CD4-positive, alpha-beta T cell treated with Interleukin-4 for 4 hours (primary cell): Measurements from ENCODE around the gene PPP2R2C.

Experiments used
- DNase-seq: peaks from one replicate; pipeline ENCODE4 v3.0.0-alpha.2; 2020

Gene PPP2R2C

GRCh38 chr4:6467600-6467999 is 4.8 kb downstream of the PPP2R2C start:
- DNase-seq: no peak

- DNase-seq: no peak
These were observed 5.5 kb downstream of the PPP2R2C start for GRCh38 chr4:6466756-6467381.

DNA sequence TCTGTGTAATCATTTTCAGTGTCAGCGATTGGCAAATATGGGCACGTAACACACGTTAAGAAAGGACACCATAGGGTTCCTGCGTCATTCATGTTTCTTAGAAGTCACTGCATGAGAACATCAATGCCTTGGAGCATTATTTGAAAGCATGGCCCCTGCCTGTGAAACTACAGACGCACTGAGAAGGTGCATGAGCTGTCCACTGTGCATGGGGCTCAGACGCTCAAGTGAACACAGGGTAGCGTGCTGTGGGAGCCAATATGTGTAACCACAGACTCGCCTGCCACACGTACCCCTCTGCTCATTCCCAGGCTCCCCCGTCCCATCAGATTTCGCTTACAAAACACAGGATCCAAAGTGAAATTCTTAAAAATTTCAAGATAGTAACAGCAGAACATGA is 6.5 kb downstream of the PPP2R2C start:
- DNase-seq: no peak

GRCh38 chr4:6464842-6465588 is 7.4 kb downstream of the PPP2R2C start:
- DNase-seq: no peak

DNA sequence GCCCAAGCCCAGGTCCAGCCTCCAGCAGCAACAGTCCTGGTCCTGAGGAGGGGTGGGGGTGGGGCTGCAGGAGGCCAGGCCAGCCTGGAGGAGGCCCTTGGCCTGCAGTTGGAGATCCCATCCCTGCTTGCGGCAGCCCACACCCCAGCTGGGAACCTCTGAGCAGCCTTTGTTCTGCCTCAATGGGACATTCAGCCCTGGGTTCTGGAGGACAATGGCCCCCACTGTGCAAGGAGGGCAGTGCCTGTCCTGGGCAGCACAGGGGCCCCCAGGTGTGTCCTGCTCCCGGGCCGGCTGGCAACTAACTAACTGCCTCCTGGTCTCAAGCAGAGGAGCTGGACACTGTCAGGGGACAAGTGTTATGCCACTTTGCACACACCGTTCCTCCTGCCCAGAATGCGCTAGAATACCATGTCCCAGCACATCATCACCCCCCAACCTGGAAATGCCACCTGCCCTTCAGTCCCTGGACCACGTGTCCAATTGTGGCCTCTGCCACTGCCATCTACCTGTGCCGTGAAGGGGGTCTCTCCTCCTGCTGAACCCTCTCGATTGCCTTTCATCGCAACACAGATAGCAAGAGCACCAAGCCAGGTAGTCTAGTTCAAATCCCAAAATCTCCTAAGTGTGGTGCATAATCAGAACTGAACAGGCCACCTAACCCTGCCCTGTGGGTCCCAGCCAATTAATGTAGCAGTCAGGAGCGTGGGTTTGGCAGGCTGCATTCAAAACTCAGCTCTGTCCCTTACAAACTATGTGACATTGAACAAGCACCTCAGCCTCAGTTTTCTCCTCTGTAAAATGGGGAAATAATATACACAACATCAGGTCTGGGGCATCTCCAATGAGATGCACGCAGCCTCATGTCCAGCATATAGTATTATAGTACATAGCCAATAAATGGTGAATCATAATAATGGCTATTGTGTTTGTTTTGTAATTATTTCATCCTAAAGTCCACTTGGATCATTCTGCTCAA is 8.8 kb downstream of the PPP2R2C start:
- no peak for DNase-seq

DNA sequence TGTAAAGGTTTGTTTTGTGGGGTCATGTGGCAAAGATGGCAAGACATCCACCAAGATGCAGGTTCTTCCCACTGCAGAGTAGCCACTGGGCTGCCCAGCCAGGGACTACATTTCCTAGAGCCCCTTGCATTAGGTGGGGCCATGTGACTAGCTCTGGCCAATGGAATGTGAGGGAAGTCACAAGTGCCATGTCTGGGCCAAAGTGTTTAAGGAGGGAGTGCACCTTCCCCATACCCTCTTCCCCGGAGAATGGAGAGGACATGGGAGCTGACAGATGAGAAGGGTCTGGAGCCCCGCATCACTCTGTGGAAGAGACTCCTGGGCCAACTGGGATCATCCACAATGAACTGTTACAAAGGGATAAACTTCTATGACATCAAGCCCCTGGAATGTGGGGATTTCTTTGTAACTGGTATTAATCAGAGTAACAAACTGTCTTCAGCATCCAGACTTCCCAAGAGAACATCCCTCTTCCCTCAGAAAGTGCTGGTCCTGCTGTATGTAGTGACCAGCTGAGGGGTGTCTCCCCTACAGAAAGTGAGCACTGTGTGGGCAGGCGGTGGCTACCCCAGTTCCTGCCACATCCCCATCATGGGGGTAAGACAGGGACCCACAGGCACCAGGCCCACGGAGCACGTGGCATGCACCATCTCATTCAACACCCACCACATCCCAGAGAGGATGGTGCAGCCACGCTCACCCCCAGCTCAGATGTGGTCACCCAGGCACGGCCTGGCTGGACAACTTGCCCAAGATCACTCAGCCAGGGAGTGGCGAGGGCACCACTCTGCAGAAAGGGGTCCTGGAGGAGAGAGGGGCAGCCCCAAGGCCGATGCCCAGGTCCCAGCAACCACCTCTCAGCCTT is 10.9 kb downstream of the PPP2R2C start:
- DNase-seq: no peak

- DNase-seq: no peak
These were observed 11.5 kb downstream of the PPP2R2C start for GRCh38 chr4:6460876-6461275.

- DNase-seq: no peak
These were observed 13.9 kb downstream of the PPP2R2C start for GRCh38 chr4:6458528-6458927.

DNA sequence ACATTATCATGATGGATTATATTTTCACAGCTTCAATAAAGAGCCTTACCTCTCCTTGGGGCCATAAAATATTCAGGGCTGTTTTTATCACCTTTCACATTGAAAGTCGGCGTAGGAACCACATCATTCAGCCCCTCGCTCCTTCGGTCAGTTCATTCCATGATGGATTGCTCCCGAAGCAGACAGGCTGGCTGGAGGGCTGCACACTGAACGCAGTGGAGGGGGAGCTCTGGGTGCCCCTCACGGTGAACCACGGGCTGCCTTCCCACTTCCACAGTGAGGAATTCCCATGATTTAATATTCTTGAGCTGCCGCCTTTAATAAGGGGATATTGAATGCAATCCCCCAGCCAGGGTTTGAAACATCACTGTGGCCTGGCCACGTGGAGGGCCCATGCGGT is 16.0 kb downstream of the PPP2R2C start:
- DNase-seq: no peak

DNA sequence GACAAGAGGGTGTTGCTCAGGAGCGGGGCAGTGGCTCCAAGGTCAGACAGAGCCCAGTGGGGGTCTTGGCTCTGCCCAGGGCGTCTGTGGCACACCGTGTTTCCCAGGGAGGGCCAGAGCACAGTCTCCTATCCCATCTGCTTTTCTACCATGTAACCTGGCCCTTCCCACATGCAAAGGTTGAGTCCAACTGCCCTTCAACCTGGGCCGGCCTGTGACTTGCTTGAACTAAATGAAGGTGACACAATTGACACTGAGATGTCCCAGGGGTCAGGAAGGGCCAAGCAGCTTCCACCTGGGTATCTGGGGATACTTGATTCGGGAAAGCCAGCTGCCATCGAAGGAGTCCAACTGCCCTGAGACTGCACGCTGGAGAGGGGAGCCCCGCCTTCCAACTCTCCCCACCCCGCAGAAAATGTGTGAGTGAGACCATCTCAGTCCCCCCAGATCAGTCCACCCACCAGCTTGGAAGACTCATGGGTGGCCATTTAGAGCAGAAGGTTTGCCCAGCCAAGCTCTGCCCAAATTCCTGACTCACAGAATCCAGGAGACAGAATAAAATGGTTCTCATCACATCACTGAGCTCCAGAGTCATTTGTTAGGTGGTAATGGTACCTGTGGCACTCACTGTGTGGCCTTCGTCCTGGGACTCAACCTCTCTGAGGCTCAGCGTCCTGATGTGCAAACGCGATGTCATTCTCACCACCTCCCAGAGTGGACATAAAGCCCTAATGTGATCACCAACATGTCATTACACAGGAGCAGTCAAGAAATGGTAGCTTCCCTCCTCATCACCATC is 18.1 kb downstream of the PPP2R2C start:
- DNase-seq: no peak

DNA sequence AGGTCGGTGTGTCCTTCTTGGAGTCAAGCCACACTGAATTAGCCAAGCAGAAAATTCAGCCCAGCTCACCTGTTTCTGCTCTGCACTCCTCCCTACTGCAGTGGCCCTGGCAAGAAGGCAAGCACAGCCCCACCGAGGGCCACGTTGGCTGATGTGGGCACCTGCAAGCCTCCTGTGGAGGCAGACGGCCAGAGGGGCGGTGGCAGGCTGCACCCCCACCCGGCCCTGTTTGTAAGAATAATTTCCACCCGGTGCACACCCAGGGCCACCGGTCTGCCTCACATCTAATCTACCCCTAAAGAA is 18.8 kb downstream of the PPP2R2C start:
- no peak for DNase-seq

GRCh38 chr4:6452897-6453687 is 19.3 kb downstream of the PPP2R2C start:
- DNase-seq: no peak

- DNase-seq: no peak
These were observed 20.1 kb downstream of the PPP2R2C start for GRCh38 chr4:6452116-6452896.

DNA sequence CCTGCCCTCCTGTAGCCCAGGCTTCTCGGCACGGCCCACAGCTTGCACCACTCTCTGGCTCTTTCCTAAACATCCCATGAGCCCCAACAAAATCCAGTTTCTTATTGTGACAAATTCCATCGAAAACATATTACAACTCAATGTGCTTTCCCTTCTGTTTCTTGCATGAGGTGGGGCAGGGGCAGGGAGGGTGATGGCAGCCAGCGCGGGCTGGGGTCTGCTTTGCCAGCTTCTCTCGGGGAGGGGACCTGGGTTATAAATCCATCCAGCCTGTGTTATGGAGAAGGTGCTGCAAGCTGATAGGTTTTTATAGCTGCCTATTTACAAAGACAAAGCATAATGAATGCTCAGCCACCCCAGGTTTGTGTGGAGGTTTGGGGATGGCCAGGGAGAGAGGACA is 21.1 kb downstream of the PPP2R2C start:
- no peak for DNase-seq

- DNase-seq: no peak
These were observed 21.7 kb downstream of the PPP2R2C start for GRCh38 chr4:6450709-6451108.

- no peak for DNase-seq
These were observed 22.6 kb downstream of the PPP2R2C start for GRCh38 chr4:6449746-6450369.

- no peak for DNase-seq
These were observed 23.1 kb downstream of the PPP2R2C start for GRCh38 chr4:6449335-6449734.

GRCh38 chr4:6448476-6449170 is 23.8 kb downstream of the PPP2R2C start:
- DNase-seq: no peak

GRCh38 chr4:6447672-6448171 is 24.7 kb downstream of the PPP2R2C start:
- DNase-seq: no peak
